Breast epithelium (tissue), 4 donors: Measurements from ENCODE around the gene EHF. TPM values are rescaled to one million over a fixed set of nuclear protein-coding genes. Genes with fewer than 3 reads are reported as not detected.

ENCODE experiments used
- DNase-seq, 2 donors: peaks; one replicate each; pipeline ENCODE4 v3.0.0-alpha.2; 2019; ENCODE audit warnings: low spot score in 2 of 2
- H3K27ac ChIP-seq, 2 donors: fragments of 200-600 bp; sonication (generic) in 1 of 2; one replicate each; pipeline ENCODE4 v1.5.1; 2016 to 2019; ENCODE audit warnings: mild to moderate bottlenecking in 1 of 2
- H3K27me3 ChIP-seq, 2 donors: fragments of 200-600 bp; sonication (generic) in 1 of 2; one replicate each; pipeline versions ENCODE4 v1.5.1 to v1.6.0; 2017 to 2019; ENCODE audit warnings: control low read depth in 1 of 2, mild to moderate bottlenecking in 1 of 2
- H3K36me3 ChIP-seq: fragments of 200-600 bp; one replicate; pipeline ENCODE4 v1.5.1; 2019
- H3K4me1 ChIP-seq, 2 donors: fragments of 200-600 bp; sonication (generic); one replicate each; pipeline ENCODE4 v1.5.1; 2016 to 2019; ENCODE audit warnings: control low read depth in 1 of 2
- H3K4me3 ChIP-seq, 3 donors: fragments of 200-600 bp; sonication (generic); 1 replicate in 2 of 3; 2 replicates in 1 of 3; pipeline ENCODE4 v1.5.1; 2016 to 2019; ENCODE audit warnings: mild to moderate bottlenecking in 3 of 3, moderate library complexity in 2 of 3
- H3K9me3 ChIP-seq, 2 donors: fragments of 200-600 bp; sonication (generic) in 1 of 2; one replicate each; pipeline ENCODE4 v1.5.1; 2016 to 2019; ENCODE audit warnings: control low read depth in 1 of 2
- POLR2A ChIP-seq: fragments of 450-650 bp; IDR thresholded peaks from one replicate; pipeline ENCODE4 v1.6.1; 2016; ENCODE audit warnings: antibody characterized with exemption, mild to moderate bottlenecking, moderate library complexity
- POLR2AphosphoS5 ChIP-seq, 3 donors: sonication (generic); formaldehyde crosslinking; IDR thresholded peaks; one replicate each; pipeline ENCODE4 v1.6.1; 2017; ENCODE audit warnings: antibody characterized with exemption in 3 of 3
- intact Hi-C: fragments of 100-400 bp; cut with DNase I; formaldehyde crosslinking; loops from one replicate; pipeline ENCODE4 v1.15.1; 2023; ENCODE audit warnings: low total_unique reads
- total RNA-seq, 3 donors: library from RNA; depleted of rRNA; stranded (reverse); fragments of >200 nt; gene quantifications; one replicate each; pipeline ENCODE4 v1.1.0, GENCODE V29; 2016
- TF ChIP-seq, protein P1 (sequence below), 3 donors: fragments of 450-650 bp; IDR thresholded peaks; one replicate each; pipeline ENCODE4 v1.5.1; 2016 to 2017; ENCODE audit warnings: antibody characterized with exemption in 3 of 3, mild to moderate bottlenecking in 3 of 3, moderate library complexity in 3 of 3

EHF gene
- total RNA-seq, 3 donors from 2014 or later, result 0.16 to 392 (median 132) TPM

DNA sequence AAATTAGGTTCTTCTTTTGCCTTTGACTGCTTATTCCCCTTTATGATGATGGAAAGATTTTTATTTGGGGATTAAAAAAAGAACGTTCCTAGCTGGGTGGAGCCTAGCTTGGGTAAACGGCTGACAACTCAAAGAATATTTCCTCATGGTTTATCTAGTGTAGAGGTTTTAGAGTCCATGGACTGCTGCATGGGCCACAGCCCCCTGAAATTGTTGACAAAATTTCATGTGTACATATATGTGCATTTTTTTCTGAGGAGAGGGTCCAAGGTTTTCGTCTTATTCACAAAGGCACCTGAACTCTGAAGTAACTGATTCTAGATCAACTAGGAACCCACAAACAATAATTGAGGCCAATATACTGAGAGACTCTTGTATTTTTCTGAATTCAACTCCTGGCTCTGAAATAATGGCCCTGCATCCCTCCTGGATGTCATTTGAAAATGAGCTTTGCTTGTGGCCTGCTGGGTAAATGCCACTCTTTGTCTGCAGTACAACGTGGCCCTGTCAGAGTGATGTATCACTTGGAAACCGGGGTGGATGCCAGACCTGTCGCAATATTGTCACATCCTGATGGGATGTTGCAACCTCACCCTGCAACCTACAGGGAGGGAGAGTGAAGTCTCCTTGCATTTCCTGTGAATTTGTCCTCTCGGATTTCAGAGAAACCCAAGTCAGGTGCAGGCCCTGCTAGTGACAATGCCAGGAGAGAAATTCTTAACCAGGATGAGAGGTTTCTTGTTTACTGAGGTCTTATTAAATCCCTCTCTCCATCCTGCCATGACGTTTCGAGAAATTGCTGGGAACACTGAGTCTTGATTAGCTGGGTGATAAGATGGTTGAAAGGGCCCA is 33.8 kb downstream of the EHF start:
- peak overlapping the region; percentile 76 to 84 for H3K27ac ChIP-seq
- DNase-seq, result peak; percentile 78 to 95

DNA sequence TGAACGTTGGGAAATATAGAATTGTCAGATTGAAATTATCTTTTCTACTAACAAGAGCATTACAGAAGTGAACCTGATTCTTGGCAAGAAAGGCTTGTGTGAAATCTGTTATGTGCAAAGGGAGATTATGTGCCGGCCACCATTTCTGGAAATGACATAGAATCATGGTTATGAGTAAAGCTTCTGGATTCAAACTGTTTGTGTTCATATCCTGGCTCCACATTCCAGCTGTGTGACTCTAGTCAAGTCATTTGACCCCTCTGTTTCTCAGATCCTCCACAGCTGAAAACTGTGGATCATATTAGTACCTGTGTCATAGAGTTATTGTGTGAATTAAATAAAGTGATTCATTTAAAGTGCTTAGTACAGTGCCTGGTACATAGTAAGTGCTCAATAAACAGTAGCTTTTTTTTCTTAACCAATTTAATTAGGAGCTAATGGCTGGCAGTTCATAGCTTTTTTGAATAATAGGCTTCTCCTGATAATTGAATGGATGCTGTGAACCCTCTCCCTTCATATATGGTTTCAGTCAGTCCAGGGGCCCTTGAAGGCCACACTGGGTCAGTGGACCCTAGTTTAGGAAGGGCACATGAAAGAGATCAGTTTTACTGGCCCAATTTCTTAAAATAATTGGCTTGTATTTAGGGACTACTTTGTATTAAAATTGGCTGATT is 34.6 kb downstream of the EHF start:
- Histone ChIP-seq H3K36me3 (no peaks in the 10 kb centered on the region), H3K4me3 (no peak overlapping the region), H3K27ac (peak overlapping the region; percentile 76 to 81), H3K9me3 (no peaks in the 10 kb centered on the region), H3K4me1 (peaks cover 0 to 11% of the 10 kb centered on the region in 2 donors), H3K27me3 (no peaks in the 10 kb centered on the region)
- TF ChIP-seq POLR2AphosphoS5 (IDR thresholded peaks at IDR 0.05) (no peak), POLR2A (no peak)
- TF ChIP-seq, protein P1, sequence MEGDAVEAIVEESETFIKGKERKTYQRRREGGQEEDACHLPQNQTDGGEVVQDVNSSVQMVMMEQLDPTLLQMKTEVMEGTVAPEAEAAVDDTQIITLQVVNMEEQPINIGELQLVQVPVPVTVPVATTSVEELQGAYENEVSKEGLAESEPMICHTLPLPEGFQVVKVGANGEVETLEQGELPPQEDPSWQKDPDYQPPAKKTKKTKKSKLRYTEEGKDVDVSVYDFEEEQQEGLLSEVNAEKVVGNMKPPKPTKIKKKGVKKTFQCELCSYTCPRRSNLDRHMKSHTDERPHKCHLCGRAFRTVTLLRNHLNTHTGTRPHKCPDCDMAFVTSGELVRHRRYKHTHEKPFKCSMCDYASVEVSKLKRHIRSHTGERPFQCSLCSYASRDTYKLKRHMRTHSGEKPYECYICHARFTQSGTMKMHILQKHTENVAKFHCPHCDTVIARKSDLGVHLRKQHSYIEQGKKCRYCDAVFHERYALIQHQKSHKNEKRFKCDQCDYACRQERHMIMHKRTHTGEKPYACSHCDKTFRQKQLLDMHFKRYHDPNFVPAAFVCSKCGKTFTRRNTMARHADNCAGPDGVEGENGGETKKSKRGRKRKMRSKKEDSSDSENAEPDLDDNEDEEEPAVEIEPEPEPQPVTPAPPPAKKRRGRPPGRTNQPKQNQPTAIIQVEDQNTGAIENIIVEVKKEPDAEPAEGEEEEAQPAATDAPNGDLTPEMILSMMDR (IDR thresholded peaks at IDR 0.05), result no peak
- intact Hi-C loops, result no loop called here
- DNase-seq, result no peak

More for the DNA sequence above, 33.8 kb downstream of the EHF start:
- Histone ChIP-seq H3K27me3 (no peaks in the 10 kb centered on the region), H3K4me3 (no peak overlapping the region), H3K9me3 (no peaks in the 10 kb centered on the region), H3K4me1 (peaks cover 0 to 16% of the 10 kb centered on the region in 2 donors), H3K36me3 (no peaks in the 10 kb centered on the region)
- TF ChIP-seq POLR2AphosphoS5 (IDR thresholded peaks at IDR 0.05), result peak; percentile 82 to 95 (median 91)
- no peak for TF ChIP-seq POLR2A
- TF ChIP-seq, protein P1 (IDR thresholded peaks at IDR 0.05), result peak in 1 of 3 donors; percentile 29
- intact Hi-C loops, result no loop called here

DNA sequence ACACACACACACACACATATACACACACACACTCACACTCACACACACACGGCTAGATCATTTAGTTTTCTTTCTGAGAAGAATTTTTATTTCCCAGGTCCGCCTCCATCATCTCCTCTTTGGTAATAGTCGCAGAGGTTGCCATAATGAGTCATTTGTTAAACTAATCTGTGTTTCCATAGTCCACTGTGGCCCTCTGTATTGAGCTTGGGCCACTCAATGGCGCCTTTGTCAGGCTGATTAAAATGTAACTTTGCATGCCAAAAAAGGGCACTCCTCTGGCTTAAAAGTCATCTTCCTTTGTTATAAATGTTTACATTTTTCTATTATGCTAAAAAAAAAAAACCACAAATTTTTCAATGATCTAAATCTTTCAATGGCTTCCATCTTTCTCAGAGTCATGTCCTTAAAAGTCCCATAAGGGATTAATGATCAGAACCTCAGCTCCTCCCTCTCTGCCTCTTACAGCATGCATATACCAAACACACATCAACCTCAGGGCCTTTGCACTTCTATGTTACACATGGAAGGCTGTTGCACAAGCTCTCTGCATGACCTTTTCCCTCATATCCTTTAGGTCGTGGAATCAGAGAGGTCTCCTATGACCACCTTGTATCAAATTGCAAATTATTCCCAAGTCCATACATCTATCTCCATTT is 35.3 kb downstream of the EHF start:
- DNase-seq, result no peak
- TF ChIP-seq POLR2A (no peak), POLR2AphosphoS5 (IDR thresholded peaks at IDR 0.05) (no peak)
- TF ChIP-seq, protein P1 (IDR thresholded peaks at IDR 0.05), result no peak
- Histone ChIP-seq H3K4me3 (no peak overlapping the region), H3K4me1 (peaks cover 0 to 11% of the 10 kb centered on the region in 2 donors), H3K9me3 (no peaks in the 10 kb centered on the region), H3K27ac (peak overlapping the region; percentile 76 to 81), H3K27me3 (no peaks in the 10 kb centered on the region), H3K36me3 (no peaks in the 10 kb centered on the region)
- intact Hi-C loops, result no loop called here

DNA sequence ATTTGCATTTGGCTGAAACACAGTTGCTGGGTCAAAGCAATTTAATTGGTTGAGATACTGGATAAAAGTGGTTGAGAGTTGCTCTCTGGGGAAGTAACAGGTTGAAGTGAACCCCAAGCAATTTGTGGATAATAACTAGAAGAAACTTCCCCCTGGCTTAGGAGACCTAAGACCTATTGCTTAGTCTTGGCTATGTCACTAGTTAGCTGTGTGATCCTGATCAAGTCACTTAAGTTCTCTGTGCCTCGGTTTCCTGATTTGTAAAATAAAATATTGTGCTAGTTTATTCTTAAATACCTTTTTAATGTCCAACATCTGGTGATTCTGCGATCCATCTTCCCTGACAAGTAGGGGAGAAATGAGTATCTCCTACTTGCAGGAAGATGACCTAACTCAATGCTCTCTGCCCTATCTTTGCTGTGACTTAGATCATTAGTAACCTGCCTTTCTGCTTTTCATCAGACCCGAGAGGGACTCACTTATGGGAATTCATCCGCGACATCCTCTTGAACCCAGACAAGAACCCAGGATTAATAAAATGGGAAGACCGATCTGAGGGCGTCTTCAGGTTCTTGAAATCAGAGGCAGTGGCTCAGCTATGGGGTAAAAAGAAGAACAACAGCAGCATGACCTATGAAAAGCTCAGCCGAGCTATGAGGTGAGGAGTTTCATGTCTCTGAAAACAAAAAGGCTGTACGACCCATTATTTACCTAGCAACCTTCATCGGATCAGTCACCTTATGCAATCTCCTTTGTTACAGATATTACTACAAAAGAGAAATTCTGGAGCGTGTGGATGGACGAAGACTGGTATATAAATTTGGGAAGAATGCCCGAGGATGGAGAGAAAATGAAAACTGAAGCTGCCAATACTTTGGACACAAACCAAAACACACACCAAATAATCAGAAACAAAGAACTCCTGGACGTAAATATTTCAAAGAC is 37.5 kb downstream of the EHF start:
- Histone ChIP-seq H3K27ac (peak overlapping the region in 1 of 2 donors; percentile 35), H3K9me3 (no peaks in the 10 kb centered on the region), H3K27me3 (no peaks in the 10 kb centered on the region), H3K4me3 (no peak overlapping the region), H3K4me1 (peaks cover 0 to 5% of the 10 kb centered on the region in 2 donors), H3K36me3 (no peaks in the 10 kb centered on the region)
- TF ChIP-seq, protein P1 (IDR thresholded peaks at IDR 0.05), result no peak
- TF ChIP-seq POLR2A (no peak), POLR2AphosphoS5 (IDR thresholded peaks at IDR 0.05) (no peak)
- no peak for DNase-seq
- intact Hi-C loops, result no loop called here
